Measurements from ENCODE around the gene STK33.

- TF ChIP-seq CTCF (IDR thresholded peaks at IDR 0.05) (no peak), POLR2A (IDR thresholded peaks at IDR 0.05) (no peak)
Measured at GRCh38 chr11:8408151-8408941, 185.7 kb downstream of the STK33 start.

All from prostate gland (tissue), 2 donors.